Measurements from ENCODE around the gene KCTD15.
A peak's percentile ranks its signal among the peaks of the same experiment; 100 is the strongest.

Gene KCTD15

DNA sequence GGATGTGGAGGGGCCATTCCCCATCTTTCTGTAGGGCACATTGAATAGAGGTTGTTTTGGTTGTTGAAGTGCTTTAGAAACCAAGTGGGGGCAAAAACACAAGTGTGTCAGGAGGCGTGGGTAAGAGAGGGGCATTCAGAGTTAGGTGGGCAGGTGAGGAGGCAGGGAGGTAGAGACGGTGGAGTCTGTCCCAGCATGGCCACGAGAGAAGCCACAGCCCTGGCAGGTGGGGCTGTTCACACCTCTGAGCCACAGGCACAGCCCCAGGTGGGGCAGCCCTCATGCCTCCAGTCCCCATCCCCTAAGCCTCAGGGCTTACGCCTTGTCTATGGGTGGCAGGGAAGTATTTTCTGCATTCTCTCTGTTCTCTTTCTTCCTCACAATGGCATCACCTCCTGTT is 43.7 kb downstream of the KCTD15 start:
- no peak for DNase-seq

DNA sequence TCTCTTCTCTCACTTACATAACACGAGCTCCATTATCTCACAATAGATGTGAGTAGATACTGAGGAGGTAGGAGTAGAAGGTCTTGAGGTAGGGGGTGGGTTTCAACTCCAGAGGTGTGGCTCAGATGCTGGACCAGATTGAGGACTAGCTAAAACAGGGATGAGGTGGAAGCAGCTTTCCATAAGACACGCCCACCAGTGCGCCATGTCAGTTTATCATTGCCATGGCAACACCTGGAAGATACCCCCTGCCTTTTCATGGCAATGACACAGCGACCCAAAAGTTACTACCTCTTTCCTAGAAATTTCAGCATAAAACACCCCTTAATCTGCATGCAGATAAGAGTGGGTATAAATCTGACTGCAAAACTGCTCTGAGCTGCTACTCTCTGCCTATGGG is 44.1 kb downstream of the KCTD15 start:
- intact Hi-C loops (cut with DNase I): no loop called here
- peak in 1 of 10 donors; percentile 49 for DNase-seq

More for the DNA sequence above, 43.7 kb downstream of the KCTD15 start:
- intact Hi-C loops (cut with DNase I): no loop called here

DNA sequence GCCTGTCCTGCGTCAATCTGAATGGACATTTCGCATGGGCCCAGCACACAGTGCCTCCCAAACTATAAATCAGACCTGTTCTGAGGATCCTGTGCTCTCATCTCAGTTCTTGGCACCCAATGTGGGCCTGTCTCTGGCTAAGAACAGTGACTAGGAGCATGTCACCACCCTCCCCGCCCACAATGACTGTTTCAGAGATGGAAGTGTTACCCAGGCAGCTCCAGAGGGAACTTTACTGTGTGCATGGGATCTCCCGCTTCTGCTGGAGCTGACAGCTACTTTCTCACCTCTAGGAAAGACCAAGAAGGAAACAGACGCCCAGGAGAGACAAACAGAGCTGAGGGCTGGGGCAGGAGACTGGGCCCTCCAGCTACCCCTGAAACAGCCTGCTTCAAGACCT is 45.0 kb downstream of the KCTD15 start:
- DNase-seq: no peak
- intact Hi-C loops (cut with DNase I): no loop called here

DNA sequence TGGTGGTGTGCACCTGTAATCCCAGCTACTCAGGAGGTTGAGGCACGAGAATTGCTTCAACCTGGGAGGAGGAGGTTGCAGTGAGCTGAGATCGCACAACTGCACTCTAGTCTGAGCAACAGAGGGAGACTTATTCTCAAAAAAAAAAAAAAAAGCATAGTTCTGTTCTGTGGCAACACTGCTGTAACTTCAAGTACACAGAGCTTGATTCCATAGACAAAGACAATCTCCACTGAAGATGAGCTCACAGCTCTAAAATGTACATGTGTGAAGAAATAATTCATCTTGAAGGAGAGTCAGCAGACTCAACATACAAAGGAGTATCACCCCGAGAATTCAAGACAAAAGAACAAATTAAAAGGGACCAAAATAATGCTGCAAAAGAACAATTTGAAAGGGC is 47.8 kb downstream of the KCTD15 start:
- DNase-seq: no peak
- intact Hi-C loops (cut with DNase I): no loop called here

DNA sequence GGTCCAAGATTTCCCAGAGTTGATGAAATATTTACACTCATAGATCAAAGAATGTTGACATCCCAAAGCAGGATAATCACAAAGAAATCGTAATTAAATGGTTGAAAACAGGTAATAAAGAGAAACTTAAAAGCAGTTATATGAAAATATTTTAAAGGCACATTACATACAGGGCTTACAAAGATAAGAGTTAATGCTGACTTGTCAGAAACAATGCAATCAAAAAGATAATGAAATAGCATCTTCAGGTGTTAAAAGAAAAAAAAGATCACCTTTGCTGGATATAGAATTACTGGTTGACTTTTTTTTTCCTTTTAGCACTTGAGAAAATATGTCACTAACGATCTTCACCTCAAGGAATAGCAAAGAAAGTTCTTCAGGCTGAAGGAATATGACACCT is 48.8 kb downstream of the KCTD15 start:
- intact Hi-C loops (cut with DNase I): no loop called here
- no peak for DNase-seq

DNA sequence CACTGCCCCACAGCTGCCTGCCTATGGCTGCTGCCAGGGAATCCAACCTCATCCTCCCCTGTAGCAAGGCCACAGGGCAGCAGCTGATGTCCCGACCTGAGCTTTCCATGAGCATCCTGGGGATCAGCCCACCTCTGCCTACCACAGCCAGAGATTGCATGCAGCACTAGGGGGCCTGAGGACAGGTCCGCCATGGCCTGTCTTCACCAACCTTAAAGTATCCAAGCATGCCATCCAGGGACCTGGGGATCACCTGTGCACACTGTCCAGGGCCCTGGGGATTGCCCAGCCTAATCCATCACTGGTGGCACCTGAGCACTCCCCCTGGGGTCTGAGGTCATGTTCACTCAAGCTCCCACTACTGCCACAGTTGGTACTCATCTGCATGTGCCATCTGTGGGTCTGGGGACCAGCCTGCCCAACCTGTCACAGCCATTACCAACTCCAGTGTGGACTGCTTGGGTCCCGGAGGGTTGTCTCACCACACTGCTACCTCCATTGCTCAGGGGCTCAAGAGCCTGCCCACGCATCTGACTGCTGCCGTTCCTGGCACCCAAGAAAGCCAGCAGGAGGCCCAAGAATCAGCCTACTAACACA is 53.0 kb downstream of the KCTD15 start:
- no peak for DNase-seq
- intact Hi-C loops (cut with DNase I): no loop called here

DNA sequence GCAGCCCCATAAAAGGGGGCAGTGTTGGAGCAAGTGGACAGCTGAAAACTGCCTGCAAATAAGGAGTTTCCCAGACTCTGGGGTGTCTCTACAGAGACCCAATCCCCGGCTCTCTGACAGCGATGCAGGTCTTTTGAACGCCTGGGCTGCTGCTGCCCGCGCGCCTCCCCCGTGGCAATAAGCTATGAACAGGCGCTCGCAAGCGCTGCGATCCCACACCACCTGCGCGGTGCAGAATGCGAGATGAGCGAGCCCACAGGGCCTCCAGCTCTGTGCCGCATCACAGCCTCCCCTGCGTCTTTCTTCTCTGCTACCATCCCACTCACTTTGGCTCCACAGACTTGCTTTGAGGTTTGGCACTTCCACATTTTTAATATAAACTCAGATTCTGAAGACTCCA is 62.3 kb downstream of the KCTD15 start:
- intact Hi-C loops (cut with DNase I): no loop called here

DNA sequence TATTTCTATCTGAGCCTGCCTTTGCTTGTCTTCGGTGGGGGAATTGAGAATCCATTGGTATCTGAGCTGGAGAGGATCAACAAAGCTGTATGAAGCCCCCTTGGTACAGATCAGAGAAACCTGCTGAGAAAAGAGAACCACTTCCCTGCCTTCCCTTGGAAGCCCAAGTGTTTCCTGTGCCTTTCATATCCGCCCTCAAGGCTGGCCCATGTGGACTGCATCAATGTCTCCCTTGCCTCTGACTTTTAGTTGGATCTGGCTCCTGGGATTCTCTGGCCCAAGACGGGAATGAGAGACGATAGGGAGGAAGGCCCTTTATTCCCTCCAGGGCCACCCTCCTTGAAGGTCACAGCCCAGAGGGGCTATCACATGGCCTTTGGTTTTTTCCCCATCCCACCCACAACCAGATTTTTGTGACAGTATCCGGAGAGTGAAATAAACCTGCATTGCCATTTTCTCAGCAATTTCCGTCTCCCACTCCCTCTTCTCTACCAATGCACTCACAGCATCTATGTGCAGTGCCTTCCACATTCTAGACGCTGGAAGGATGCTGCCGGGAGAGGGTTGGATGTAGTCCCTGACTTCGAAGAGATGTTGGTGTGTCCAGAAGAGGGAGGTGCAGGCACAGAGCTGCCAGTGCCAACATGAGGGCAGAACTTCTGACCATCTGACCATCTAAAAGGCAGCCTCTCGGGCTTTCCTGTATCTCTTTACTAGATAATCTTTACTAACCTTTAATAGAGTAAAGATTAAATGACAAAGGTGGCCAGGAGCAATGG is 63.8 kb downstream of the KCTD15 start:
- intact Hi-C loops (cut with DNase I): no loop called here

More for the DNA sequence above, 62.3 kb downstream of the KCTD15 start:
- peak in 4 of 10 donors; percentile 35 to 87 (median 58) for DNase-seq

DNA sequence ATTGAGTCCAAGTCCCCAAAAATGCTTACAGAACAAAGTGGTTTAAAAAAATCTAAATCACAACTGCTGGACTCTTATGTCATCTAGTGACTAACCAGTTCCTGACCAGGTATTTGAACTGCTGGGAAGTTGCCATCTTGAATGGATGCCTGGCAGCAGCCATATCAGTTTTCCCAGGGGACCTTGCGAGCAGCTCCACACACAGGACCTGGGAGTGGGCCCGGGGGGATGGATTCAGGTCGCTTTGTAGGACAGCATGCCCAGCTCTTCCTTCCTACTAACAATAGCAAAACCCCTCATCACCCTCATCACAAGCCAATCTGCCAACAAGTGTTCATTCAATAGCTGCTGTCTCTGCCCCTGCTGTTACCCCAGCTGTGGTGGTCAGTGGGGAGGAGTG is 65.3 kb downstream of the KCTD15 start:
- peak in 1 of 10 donors; percentile 55 for DNase-seq
- intact Hi-C loops (cut with DNase I): no loop called here

More for the DNA sequence above, 63.8 kb downstream of the KCTD15 start:
- DNase-seq: peak in 1 of 10 donors; percentile 33

DNA sequence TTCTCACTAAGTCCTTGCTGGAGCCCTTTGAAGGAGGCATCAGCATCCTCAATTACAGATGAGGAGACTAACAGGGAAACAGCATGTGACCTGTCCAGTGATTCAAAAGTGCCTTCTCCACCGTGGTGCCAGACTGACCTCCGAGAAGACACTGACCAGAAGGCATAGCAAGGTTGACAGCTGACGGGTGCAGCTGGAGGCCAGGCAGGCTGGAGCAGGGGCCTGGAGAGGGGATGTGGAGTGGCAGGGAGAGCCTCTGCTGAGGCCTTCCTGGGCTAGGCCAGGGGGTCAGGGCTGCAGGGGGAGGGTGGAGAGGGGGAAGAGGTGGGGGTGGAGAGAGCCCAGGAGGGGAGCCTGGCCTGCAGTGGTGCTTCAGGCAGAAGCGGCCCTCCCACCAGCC is 66.3 kb downstream of the KCTD15 start:
- intact Hi-C loops (cut with DNase I): no loop called here
- no peak for DNase-seq

DNA sequence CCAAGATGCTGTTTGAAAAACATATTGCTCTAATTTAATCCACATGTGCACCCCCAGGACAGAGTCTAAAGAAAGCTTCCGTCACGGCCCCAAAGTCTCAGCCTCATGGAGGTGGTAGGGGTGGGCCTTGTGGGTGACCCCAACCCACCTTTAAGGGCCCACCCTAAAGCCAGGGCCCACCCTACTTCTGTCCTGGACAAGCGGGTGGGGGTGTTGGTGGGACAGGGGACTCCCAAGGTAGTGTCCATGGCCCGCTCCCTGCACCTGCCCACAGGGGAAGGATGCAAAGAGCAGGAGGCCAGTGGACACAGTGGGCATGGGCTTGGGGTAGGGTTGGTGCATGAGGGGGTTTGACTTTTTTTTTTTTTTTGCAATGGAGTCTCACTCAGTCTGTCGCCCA is 66.8 kb downstream of the KCTD15 start:
- DNase-seq: no peak
- intact Hi-C loops (cut with DNase I): no loop called here

DNA sequence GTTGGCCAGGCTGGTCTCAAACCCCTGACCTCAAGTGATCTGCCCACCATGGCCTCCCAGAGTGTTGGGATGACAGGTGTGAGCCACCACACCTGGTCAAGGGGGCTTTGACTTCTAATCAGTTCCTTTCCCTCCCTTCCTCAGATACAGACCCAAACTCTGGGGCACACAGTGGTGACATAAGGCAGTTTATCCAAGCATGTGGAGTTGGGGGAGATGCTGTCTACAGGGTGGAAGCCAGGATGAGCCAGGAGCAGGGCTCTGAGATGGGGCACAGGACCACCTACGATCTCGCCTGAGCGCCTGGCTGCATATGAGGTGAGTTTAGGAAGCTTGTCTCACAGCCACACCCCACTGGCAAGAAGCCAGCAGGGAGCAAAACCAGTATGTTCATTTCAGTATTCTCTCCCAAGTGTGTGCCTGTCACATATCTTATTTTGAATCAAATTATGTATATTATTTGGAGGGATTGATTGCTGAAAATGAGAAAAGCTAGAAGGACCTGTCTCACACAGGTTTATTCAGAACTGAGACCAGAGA is 67.7 kb downstream of the KCTD15 start:
- intact Hi-C loops (cut with DNase I): no loop called here
- peak in 1 of 10 donors; percentile 48 for DNase-seq

DNA sequence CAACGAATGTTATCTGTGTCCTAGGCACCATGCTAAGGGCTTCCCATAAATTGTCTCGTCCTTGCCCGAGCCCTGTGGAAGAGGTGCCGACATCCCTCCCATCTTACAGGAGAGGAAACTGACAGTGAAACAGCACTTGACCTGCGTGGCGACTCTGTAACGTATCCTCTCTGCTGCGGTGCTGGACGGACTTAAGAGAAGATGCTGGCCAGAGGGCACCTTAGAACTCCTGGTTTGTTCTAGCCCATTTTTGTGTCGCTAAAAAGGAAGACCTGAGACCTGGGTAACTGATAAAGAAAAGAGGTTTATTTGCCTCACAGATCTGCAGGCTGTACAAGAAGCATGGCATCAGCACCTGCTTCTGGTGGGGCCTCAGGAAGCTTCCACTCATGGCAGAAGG is 68.6 kb downstream of the KCTD15 start:
- DNase-seq: peak in 1 of 10 donors; percentile 2
- intact Hi-C loops (cut with DNase I): no loop called here

All from posterior cingulate gyrus (tissue), 11 donors.